HG02588 (cell line): ENCODE results near the gene CES3.
"Not testable (repeated sequence)": the region's sequence is repeated elsewhere in the genome, so short reads cannot be mapped to it uniquely, and the experiment has no call there.

Experiments
- ATAC-seq: cut with Tn5 transposase; IDR thresholded peaks from one replicate; pipeline ENCODE4 v1.9.1; 2021; ENCODE audit warnings: mild to moderate bottlenecking, moderate library complexity; ENCODE audit not compliant: unreplicated experiment

The CES3 gene

GRCh38 chr16:66926171-66926947 lies 34.7 kb upstream of the CES3 start:
- no peak for ATAC-seq

DNA sequence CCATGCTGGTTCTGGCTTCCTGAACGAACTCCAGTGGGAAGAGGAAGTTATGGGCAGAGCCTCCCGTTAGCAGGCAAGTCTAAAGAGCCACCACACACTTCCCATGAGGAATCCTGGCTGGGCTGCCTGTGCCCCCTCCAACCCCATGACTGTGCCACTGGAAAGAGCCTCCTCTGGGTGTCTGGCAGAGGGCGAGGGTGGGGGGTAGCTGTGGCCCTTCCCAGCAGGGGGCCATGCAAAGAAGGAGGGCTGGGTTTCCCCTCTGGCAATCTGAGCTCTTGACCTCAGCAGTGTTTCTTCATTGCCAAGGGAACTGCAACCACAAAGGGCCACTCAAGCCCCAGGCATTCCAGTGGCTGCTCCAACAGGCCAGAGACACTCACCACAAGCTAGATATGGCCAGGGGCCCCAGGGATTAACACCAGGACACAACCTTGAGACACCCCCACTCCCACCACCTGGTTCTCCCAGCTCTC lies 34.1 kb upstream of the CES3 start:
- ATAC-seq = no peak

GRCh38 chr16:66927918-66928649 lies 33.0 kb upstream of the CES3 start:
- no peak for ATAC-seq

- no peak for ATAC-seq
These were observed 32.2 kb upstream of the CES3 start for GRCh38 chr16:66928702-66929388.

DNA sequence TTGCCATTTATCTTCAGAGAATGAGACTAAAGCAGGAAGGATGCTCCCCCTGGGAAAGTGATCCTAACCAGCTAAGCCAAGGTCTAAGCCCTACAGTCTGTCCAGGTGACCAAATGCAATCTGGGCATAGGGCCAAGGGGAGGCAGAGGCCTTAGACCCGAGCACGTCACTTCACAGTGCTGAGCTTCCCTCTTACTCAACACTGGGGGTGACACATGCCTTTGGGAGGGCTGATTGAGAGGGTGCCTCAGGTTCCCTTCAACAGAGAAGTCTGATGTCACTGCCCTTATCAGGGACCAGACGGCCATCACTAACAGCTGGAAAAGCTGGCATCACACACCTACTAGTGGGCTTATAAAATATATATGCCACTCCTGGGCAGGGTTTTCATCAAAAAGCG lies 30.9 kb upstream of the CES3 start:
- ATAC-seq = no peak

DNA sequence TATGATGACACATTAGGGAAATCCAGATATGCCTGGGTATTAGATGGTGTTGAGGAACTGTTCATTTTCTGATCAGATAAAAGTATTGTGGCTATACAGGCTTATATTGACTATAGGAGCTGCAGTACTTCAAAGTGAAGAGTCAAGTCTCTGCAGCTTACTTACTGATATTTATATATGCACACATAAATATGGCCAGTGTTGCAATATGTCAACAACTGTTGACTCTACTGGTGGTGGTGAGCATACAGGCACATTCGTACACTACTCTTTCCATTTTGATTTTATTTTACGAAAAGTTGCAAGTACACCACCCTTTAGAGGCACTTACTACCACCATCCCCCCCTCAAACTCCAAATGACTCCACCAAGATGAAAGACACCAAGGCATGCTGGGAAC lies 29.4 kb upstream of the CES3 start:
- ATAC-seq = no peak

DNA sequence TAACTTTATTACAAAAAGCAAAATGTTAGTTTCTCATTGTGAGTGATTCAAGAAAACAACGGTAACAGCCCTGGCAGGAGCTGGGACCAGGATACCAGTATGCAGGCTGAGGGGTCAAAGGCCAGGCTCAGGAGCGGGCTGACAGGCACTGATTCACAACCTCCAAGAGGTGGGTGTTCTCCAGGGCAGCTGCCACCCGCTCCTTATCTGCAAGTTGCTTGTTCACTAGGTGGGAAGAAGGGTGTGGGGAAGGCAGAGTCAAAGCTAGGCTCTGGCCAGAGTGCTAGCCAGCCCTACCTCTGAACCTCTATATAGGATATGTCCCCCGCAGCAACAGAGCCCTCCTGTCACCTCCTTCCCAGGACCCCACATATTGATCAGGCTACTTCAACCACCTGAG lies 29.0 kb upstream of the CES3 start:
- ATAC-seq = no peak

GRCh38 chr16:66933776-66934137 lies 27.3 kb upstream of the CES3 start:
- ATAC-seq = no peak

DNA sequence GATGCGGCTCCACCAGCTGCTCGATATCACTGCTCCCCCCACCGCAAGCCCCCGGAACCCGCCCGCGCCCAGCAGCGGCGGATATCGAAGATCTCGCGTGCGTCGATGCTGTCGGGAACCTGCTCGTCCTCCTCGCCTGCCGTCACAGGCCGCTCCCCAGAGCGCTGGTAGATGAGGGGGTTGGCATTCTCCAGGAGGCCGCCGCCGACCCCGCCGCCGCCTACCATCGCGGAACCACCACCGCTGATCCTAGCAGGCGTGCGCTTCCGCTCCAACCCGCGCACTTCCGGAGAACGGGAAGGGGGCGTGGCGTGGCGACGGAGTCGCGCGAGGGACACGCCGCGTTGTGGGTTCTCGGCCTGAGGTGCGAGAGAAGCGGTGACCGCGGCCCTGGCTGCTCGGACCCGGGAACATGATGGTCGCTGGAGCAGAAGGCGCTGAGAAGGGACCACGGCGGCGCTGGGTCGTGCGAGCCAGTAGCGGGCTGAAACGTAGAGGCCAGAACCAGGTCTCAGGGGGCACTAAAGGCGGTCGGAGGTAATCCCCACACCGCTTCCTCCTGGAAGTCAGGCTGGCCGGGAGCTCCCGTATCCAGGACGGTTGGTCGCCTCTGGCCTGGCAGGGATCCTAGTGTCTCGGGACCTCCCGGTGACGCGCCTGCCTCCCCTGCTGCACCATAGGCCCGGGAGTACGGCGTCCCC lies 26.8 kb upstream of the CES3 start, which contains the start of gene CIAO2B:
Gene CIAO2B (minus strand): TSS at position 265 of the 701 bp plus-strand sequence. CDS start 38 bp downstream, at position 227.
- peak; percentile 80 for ATAC-seq

DNA sequence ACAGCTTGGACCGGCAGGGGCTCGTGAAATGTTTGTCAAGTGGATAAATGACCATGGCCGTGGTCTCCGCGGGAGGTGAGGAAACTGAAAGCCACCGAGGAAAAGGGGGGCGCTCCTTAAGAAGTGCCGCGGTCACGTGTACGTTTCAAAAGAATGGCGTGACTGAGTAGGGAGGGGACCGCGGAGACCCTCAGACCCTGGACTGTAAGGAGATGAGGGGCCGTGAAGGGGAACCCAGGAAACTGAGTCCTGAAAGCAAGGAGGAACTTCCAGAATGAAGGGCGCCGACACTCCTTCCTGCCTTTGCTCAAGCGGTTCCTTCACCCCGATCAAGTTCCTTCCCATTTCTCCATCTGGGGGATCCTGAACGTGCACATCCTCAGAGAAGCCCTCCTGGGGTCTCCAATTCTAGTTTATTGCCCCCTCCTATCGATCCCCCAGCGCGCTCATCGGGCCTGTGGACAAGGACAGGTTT lies 26.2 kb upstream of the CES3 start:
- not testable (repeated sequence) for ATAC-seq

DNA sequence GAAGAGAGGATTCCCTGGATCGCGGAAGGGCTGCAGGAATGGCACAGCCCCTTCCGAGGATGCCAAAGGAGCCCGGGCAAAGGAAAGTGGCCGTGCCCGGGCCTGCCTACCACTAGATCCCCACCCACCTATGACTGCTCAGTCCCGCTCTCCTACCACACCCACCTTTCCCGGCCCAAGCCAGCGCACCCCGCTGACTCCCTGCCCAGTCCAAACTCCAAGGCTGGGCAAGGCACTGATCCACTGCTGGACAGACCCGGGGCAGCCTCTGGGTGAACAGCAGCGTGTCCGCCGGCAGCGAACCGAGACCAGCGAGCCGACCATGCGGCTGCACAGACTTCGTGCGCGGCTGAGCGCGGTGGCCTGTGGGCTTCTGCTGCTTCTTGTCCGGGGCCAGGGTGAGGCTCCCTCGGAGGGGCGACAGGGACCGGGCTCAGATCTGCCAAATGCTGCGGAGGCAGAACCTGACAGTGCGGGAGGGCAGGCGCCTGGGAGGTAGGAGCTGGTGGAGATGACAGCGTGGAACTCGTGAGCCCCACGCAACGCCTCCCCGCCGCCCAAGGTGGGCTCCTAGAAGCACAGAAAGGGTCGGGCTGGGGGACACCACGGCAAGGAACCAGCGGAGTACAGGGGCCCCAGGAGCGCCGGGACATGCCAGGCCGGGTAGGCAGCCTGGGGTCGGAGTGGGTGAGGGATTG lies 25.6 kb upstream of the CES3 start, which contains the start of gene CES2:
Gene CES2 (plus strand): TSS at position 203 of the 698 bp plus-strand sequence. CDS start 120 bp downstream, at position 323.
- no peak for ATAC-seq

GRCh38 chr16:66936462-66936861 lies 24.6 kb upstream of the CES3 start:
- no peak for ATAC-seq

DNA sequence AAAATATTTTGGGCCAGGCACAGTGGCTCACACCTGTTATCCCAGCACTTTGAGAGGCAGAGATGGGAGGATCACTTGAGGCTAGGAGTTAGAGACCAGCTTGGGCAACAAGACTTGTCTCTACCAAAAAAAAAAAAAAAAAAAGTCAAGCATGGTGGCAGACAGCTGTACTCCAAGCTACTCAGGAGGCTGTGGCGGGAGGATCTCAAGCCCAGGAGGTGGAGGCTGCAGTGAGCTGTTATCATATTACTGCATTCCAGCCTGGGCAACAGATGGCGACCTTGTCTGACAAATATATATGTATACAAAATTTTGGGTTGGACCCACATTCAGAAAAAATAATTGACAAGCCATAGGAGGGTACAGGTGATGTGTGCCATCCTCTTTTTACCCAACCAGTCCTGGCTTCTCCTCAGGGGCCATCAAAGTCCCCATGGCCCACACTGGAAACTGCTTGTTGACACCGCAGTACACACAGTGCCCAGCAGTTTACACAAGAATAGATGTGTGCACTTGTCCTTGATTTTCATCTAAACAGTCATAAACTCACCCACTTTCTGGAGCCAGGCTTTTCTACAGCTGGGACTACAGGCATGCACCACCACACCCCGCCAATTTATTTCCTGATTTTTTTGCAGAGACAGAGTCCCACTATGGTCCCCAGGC lies 24.0 kb upstream of the CES3 start:
- no peak for ATAC-seq

DNA sequence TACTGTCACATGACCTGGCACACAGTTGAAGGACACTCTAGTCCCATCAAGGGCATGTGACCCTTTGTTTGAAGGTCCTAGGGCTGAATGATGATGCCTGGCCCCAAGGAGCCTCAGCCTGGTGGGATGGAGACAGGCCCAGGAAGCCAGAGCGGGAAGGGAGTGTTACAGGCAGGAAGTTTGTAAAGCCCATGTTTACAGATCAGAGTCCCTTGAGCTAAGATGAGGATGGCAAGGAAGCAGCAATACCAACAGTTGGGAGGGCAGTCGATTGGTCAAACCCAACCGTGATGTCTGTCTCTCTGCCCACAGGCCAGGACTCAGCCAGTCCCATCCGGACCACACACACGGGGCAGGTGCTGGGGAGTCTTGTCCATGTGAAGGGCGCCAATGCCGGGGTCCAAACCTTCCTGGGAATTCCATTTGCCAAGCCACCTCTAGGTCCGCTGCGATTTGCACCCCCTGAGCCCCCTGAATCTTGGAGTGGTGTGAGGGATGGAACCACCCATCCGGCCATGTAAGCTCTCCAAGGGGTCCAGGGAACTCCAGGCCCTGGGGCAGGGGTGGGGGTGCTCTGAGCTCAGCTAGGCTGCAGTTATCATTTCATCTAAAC lies 23.2 kb upstream of the CES3 start:
- no peak for ATAC-seq

- ATAC-seq = no peak
These were observed 21.7 kb upstream of the CES3 start for GRCh38 chr16:66939366-66939765.

GRCh38 chr16:66940236-66940635 lies 20.8 kb upstream of the CES3 start:
- no peak for ATAC-seq

DNA sequence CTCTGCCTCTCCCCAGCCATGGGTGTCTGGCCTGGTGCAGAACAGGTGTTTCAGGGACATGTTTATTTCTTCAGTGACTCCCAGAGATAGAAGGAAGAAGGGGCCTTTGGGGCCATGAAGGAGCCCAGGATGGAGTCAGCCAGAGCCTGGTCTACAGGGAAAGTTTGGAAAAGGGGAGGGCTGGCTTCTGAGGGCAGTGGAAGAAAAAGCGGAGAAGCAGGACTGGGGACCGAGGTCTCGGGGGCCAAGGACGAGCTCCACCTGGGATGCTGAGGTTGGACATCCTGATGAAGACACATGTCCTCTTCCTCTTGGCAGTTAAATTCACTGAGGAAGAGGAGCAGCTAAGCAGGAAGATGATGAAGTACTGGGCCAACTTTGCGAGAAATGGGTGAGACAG lies 18.1 kb upstream of the CES3 start:
- ATAC-seq = no peak

GRCh38 chr16:66943426-66944053 lies 17.5 kb upstream of the CES3 start:
- ATAC-seq = no peak

DNA sequence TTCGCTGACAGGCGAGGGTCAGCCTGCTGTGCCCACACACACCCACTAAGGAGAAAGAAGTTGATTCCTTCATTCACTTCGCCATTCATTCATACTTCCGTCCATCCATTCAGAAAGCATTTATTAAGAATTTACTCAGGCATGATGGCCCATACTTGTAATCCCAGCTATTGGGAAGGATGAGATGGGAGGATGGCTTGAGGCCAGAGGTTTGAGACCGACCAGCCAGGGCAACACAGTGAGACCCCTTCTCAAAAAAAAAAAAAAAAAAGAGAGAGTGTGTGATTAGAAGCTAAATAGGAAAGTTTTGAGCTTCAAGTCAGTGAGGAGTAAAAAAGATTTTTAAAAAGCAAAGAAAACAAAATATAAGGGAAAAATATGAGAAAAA lies 17.0 kb upstream of the CES3 start:
- ATAC-seq = no peak
